Fibroblast of the aortic adventitia (primary cell): Measurements from ENCODE around the gene MAPK10. TPM values are rescaled to one million over a fixed set of nuclear protein-coding genes. Genes with fewer than 3 reads are reported as not detected.
"Not testable (repeated sequence)": the region's sequence is repeated elsewhere in the genome, so short reads cannot be mapped to it uniquely, and the experiment has no call there.

Experiments
- DNase-seq: peaks from one replicate; pipeline ENCODE4 v3.0.0-alpha.2; 2010; ENCODE audit warnings: low read depth
- H3K4me3 ChIP-seq: 2 replicates; pipeline ENCODE4 v1.5.1; 2011; ENCODE audit warnings: low read depth, mild to moderate bottlenecking, control low read depth, low read length, moderate library complexity
- CTCF ChIP-seq: IDR thresholded peaks from 2 replicates; pipeline ENCODE4 v1.5.1; 2011; ENCODE audit warnings: mild to moderate bottlenecking, low read length, control low read depth, inconsistent platforms; ENCODE audit not compliant: insufficient read depth
- total RNA-seq: library from RNA; depleted of rRNA; stranded (reverse); fragments of >200 nt; gene quantifications from 2 replicates; pipeline ENCODE4 v1.2.3, GENCODE V29; 2012; ENCODE audit warnings: low replicate concordance

MAPK10 gene
- total RNA-seq, 1 donor, result 69.6 TPM

- TF ChIP-seq CTCF, result no peak
- no peak overlapping the region for H3K4me3 ChIP-seq
- DNase-seq, result no peak
Observed at GRCh38 chr4:86330961-86331742, 28.7 kb downstream of the MAPK10 start.

GRCh38 chr4:86330411-86330810 is 29.4 kb downstream of the MAPK10 start:
- DNase-seq, result not testable (repeated sequence)

GRCh38 chr4:86329431-86329830 is 30.4 kb downstream of the MAPK10 start:
- TF ChIP-seq CTCF, result no peak
- no peak for DNase-seq
- no peak overlapping the region for H3K4me3 ChIP-seq

More at GRCh38 chr4:86330411-86330810, 29.4 kb downstream of the MAPK10 start:
- H3K4me3 ChIP-seq, result not testable (repeated sequence)

- TF ChIP-seq CTCF, result no peak
- no peak for DNase-seq
- no peak overlapping the region for H3K4me3 ChIP-seq
Observed at GRCh38 chr4:86326400-86326799, 33.5 kb downstream of the MAPK10 start.

GRCh38 chr4:86319390-86319789 is 40.5 kb downstream of the MAPK10 start:
- DNase-seq, result no peak
- no peak for TF ChIP-seq CTCF
- H3K4me3 ChIP-seq, result no peak overlapping the region

- H3K4me3 ChIP-seq, result no peak overlapping the region
- no peak for TF ChIP-seq CTCF
- DNase-seq, result no peak
Observed at GRCh38 chr4:86315579-86315978, 44.3 kb downstream of the MAPK10 start.

- TF ChIP-seq CTCF, result no peak
- no peak for DNase-seq
- no peak overlapping the region for H3K4me3 ChIP-seq
Observed at GRCh38 chr4:86313656-86314055, 46.2 kb downstream of the MAPK10 start.
